Subcutaneous adipose tissue (tissue), 4 donors: ENCODE results near the gene MAST4. TPM values are rescaled to one million over a fixed set of nuclear protein-coding genes. Genes with fewer than 3 reads are reported as not detected.

Experiments used
- total RNA-seq, 4 donors: library from RNA; depleted of rRNA; stranded (reverse); fragments of >200 nt; gene quantifications; one replicate each; pipeline ENCODE4 v1.1.0, GENCODE V29; 2016
- TF ChIP-seq, protein P1 (sequence below): fragments of 450-650 bp; IDR thresholded peaks from one replicate; pipeline ENCODE4 v1.5.1; 2016; ENCODE audit warnings: low read depth, mild to moderate bottlenecking, control low read depth, antibody characterized with exemption, moderate library complexity

The MAST4 gene
- total RNA-seq, 4 donors from 2014 or later = 35.2 to 60.7 (median 52.9) TPM

DNA sequence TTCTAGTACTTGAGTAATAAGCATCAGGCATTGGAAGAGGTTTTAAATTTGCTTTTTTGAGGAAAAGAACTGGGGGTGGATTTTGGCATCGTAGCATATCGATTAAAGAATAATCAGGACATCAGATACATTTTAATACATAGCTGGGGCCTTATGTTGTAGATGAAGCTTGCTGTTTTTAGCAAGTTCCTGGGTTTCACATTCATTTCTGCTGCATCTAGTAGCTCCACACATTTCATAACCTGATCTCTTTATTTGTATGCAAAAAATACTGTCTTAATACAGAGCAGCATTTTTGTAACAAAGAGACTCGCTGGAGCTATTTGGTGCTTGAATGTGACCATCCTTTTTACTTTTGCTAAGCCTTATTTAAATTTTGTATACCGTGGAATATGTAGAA, 571.9 kb downstream of the MAST4 start:
- TF ChIP-seq, protein P1, sequence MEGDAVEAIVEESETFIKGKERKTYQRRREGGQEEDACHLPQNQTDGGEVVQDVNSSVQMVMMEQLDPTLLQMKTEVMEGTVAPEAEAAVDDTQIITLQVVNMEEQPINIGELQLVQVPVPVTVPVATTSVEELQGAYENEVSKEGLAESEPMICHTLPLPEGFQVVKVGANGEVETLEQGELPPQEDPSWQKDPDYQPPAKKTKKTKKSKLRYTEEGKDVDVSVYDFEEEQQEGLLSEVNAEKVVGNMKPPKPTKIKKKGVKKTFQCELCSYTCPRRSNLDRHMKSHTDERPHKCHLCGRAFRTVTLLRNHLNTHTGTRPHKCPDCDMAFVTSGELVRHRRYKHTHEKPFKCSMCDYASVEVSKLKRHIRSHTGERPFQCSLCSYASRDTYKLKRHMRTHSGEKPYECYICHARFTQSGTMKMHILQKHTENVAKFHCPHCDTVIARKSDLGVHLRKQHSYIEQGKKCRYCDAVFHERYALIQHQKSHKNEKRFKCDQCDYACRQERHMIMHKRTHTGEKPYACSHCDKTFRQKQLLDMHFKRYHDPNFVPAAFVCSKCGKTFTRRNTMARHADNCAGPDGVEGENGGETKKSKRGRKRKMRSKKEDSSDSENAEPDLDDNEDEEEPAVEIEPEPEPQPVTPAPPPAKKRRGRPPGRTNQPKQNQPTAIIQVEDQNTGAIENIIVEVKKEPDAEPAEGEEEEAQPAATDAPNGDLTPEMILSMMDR = no peak

DNA sequence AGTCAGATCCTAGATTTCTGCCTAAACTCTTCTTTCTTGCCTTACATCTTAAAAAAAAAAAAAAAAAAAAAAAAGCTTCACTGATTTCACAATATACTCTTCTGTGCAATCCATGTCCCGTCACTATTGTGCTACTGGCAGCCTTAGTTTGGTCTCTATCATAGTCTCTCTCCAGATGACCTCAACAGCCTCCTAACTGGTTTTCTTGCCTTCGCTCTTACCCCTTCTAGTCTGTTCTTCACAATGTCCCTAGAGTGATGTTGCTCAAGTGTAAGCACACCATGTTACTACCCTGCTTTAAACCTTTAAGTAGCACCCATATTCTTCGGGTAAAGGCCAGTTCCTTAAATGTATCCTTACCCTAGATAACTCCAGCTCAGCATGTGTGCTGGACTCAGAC, 574.6 kb downstream of the MAST4 start:
- TF ChIP-seq, protein P1 = no peak

DNA sequence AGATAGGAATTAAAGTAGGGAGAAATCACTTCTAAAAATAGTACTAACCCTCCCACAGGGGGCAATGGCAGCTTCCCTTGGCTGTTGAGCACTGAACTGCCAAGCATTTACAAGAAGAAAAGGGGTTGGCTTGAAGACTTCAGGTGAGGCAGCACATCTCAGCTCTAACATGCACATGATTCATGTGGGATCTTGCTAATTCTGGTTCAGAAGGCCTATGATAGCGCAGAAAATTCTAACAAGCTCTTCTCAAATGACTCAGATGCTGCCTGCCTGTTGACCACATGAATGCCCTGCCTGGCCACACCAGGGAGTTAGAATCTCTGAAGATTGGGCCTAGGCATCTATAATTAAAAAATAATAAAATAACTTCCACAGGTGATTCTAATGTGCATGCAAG, 577.8 kb downstream of the MAST4 start:
- TF ChIP-seq, protein P1 = no peak

DNA sequence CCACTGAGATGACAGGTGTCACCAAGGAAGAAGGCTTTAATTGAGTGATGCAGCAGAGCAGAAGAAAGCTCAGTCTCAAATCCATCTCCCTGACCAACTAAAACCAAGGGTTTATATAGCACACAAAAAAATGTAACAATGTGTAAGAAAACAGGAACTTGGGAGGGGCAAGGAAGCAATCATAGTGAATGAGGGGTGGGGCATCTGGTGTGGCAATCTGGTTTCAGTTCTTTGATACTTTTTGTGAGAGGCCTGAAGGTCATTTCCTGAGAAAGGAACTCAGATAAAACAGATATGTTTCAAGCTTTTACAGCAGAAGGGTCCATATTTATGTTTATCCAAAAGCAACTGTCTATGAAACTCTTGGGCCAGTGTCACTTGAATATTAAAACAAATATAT, 580.7 kb downstream of the MAST4 start:
- TF ChIP-seq, protein P1 = no peak

DNA sequence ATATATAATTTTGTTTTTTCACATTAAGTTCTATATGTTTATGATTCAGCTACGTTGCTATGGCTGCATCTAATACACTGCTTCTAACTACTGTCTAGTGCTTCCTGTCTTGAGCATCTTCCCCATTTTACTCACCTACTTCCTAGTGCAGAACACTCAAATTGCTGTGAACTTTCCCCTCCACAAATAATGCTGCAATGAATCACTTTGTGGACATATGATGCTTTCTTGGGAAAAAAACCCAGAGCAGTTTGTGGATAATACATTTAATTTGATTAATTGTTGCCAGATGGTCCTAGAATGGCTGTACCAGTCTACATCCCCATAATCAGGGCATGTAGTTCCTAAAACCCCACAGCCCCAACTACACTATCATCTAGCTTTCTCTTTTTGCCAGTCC, 581.9 kb downstream of the MAST4 start:
- TF ChIP-seq, protein P1 = no peak

DNA sequence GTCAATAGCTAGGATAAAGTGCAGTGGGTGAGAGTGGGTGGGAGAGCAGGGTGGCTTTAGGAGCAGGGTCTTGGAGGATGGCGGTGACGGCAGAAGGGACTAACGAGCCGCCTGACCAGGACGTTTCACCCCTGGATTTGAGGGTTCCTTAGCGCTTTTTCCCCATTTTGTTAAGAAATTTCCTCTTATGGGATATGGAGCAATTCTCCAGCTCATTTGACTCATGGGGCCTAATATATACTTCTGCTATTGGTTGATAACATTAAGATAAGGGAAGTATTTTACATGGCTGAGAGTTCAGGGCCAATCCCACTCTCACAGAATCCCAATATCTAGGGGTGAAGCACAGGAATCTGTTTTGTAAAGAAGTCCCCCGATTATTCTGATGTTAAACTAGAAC, 582.8 kb downstream of the MAST4 start:
- TF ChIP-seq, protein P1 = no peak

DNA sequence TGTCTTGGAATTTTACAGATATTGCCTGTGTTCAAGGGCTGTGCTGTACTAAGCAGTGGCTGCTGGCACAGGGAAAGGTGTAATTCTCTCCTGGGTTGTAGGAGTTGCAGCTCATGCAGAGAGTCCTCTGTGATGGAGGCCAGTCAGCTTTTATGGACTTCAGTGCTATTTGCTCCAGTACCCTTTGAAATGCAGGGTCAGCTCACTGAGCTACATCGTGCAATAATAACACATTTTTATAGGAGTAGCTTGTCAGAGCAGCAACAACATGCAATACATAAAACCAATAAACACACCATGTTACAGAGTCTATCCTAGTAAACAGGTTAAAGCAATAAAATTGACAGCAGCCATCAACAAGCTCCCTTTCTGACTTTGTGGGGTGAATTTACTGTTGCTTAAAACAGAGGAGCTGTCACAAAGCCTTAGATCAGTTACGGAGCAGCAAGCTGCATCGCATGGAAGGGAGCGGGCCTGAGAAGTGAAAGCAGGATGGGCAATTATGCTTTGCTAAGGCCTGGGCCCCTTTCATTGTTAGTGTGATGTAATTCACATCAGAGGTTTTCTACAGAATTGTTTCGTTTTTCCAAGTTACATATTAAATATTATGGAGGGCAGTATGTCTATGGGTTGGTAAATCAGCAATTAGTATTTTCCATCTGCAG, 583.6 kb downstream of the MAST4 start:
- TF ChIP-seq, protein P1 = no peak
